ENCODE data around the gene PSMD7.

DNA sequence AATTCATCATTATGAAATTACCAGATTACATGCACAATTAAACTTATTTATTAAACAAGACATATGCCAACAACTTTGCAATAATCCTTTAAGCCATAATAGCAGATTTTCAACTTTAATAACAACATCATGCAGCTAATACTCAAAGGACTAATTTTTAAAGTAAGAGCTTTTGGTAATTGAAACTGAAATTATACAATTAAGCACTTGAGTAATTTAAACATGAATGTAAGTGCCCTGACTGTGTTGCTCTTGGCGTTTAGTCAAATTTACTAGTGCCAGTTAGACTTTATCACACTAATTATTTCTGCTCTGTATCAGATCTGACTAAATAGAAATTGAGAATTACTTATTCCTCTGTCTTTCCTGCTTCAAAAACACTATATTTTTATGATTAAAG lies 46.8 kb upstream of the PSMD7 start:
- no peak for TF ChIP-seq POLR2A (IDR thresholded peaks at IDR 0.05; ENCODE audit: low read length)
- no peak for TF ChIP-seq GATA1 (IDR thresholded peaks at IDR 0.05; ENCODE audit: low read depth, low read length)
